ENCODE measurements around the gene NPLOC4. TPM values are rescaled to one million over a fixed set of nuclear protein-coding genes. Genes with fewer than 3 reads are reported as not detected.
"Not testable (repeated sequence)": the region's sequence is repeated elsewhere in the genome, so short reads cannot be mapped to it uniquely, and the experiment has no call there.

The NPLOC4 gene
- total RNA-seq, 2 donors from 2014 or later, result 67.3 to 173 TPM

GRCh38 chr17:81612172-81612970 is 24.5 kb downstream of the NPLOC4 start:
- Mint-ChIP-seq H3K27ac (no peak overlapping the region), H3K9me3 (no peaks in the 10 kb centered on the region), H3K36me3 (peaks cover 16 to 19% of the 10 kb centered on the region in 2 donors)
- ATAC-seq (no peak), DNase-seq (ENCODE audit: low spot score in 2 of 2) (no peak)

DNA sequence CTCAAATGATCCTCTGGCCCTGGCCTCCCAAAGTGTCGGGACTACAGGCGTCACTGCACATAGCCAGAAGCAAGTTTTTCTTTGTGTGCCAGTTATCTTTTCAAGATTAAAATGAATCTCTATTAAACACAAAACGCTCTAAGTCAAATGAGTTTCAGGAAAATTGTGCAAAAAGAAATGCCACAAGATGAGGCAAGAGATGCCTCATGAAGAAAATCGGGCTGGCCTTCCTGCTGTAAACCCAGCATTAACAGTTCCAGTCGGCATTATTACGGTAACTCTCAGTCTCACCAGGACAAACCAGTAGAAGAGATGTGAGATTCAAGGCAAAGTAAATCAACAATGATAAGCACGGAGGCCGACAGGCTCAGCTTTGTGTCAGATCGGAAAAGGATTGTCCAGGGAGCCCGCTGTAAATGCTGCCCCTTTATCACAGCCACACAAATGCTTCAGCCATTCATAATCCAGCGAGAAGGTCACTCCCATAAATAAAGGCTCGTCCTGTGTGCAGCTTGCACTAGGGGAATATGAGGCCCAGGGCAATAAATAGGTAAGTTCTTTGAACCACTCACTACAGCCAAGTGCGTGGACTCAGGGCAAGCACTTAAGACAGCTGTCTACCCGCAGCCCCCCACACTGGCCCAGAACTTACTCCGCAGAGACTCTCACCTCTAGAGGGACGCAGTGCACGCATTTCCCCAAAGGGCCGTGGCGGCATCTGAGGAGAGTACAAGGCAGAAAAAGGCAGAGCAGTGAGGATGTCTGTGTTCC is 27.2 kb downstream of the NPLOC4 start:
- Mint-ChIP-seq H3K36me3 (peaks cover 4 to 15% of the 10 kb centered on the region in 2 donors), H3K9me3 (no peaks in the 10 kb centered on the region), H3K27ac (peak overlapping the region in 1 of 2 donors; percentile 14)
- no peak for DNase-seq (ENCODE audit: low spot score in 2 of 2)
- no peak for ATAC-seq

- ATAC-seq, result no peak
- Mint-ChIP-seq H3K27ac (peak overlapping the region; percentile 68 to 81), H3K36me3 (peaks cover 0 to 18% of the 10 kb centered on the region in 2 donors), H3K9me3 (no peaks in the 10 kb centered on the region)
- DNase-seq (ENCODE audit: low spot score in 2 of 2), result no peak
These were observed 28.3 kb downstream of the NPLOC4 start for GRCh38 chr17:81608605-81609004.

DNA sequence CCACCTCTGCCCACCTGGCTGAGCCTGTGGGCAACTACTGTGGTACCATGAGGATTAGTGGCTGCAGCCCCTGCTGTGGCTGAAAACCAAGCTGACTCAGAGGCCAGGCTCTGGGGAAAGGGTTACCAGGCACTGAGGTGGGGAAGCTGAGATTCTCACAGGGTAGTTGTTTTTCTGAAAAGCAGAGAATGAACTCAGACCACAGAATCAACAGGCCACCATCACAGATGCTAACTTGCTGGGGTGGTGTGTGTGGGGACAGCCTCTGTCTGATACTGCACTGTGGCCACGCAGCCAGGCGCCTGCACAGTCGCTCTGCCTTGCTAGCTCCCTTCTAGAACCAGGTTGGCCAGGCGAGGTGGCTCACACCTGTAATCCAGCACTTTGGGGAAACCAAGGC is 28.8 kb downstream of the NPLOC4 start:
- Mint-ChIP-seq H3K36me3 (peaks cover 0 to 14% of the 10 kb centered on the region in 2 donors), H3K27ac (peak overlapping the region; percentile 60 to 81), H3K9me3 (no peaks in the 10 kb centered on the region)
- peak in 1 of 2 donors; percentile 68 for DNase-seq (ENCODE audit: low spot score in 2 of 2)
- ATAC-seq, result peak; percentile 49 to 92

GRCh38 chr17:81607431-81607830 is 29.5 kb downstream of the NPLOC4 start:
- no peaks in the 10 kb centered on the region for H3K9me3 Mint-ChIP-seq
- H3K36me3 Mint-ChIP-seq, result peaks cover 0 to 12% of the 10 kb centered on the region in 2 donors
- ATAC-seq, result peak in 1 of 2 donors; percentile 56
- H3K27ac Mint-ChIP-seq, result peak overlapping the region; percentile 60 to 81
- no peak for DNase-seq (ENCODE audit: low spot score in 2 of 2)

GRCh38 chr17:81603846-81604610 is 32.9 kb downstream of the NPLOC4 start:
- peaks cover 4 to 10% of the 10 kb centered on the region in 2 donors for H3K36me3 Mint-ChIP-seq
- no peaks in the 10 kb centered on the region for H3K9me3 Mint-ChIP-seq
- no peak overlapping the region for H3K27ac Mint-ChIP-seq

DNA sequence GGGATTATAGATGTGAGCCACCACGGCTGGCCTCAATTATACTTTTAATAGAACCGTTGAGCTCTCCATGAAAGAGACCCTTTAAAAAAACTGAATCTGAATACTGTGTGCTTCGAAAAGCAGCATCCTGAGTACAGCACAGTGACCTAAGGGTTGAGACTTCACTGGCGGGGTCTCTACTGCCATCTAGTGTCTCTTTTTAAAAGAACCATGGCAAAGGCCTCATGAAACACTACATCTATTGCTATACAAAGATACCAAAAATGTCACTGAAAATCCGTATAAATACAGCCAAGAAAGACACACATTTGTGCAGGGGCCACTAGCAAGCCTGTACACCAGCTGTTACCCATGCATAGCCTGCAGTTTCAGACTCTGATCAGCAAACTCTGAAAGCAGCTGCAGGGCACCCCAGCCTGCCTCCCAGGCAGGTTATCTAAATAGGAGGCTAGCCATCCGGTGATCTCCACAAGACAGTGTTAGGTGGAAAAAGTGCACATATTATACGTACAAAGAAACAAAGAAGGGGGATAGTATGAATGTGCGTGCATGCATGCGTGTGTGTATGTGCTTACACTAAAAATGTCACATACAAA is 35.3 kb downstream of the NPLOC4 start:
- ATAC-seq, result peak; percentile 82 to 88
- Mint-ChIP-seq H3K36me3 (peaks cover 4 to 10% of the 10 kb centered on the region in 2 donors), H3K27ac (no peak overlapping the region), H3K9me3 (no peaks in the 10 kb centered on the region)
- DNase-seq (ENCODE audit: low spot score in 2 of 2), result peak in 1 of 2 donors; percentile 41

More at GRCh38 chr17:81603846-81604610, 32.9 kb downstream of the NPLOC4 start:
- no peak for ATAC-seq
- no peak for DNase-seq (ENCODE audit: low spot score in 2 of 2)

DNA sequence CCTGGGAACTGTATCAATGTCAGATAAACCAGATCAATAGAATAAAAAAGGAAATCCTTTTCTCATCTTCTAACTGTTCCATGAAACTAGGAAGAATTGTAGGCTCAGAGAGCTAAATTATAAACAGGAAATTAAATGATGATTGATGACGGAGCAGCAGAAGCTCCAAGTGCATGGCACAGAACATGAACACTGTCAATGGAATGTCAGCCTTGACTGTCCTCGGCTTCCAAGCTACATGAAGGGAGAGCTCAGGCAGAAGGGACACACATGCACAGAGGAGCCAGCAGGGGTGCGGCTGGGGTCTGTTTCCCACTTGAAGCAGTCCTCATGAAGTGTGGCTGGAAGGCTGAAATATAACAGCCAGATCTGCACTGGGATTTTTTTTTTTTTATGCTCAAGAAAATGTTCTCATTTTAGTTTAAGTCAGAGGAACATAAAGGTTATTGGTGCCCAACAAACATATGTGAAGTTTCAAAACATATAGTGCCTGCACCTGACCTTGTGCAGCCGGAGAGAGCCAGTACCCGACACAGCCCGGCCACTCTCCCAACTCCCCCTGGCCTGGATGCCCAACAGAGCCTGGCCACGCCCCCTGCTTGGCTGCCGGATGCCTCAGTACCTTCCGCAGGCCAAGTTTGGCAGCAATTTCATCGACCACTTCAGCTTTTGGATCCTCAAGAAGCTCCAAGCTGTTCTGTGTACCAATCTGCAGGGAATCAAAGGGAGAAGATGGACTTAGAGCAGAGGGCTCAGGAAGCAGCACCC is 37.0 kb downstream of the NPLOC4 start:
- H3K9me3 Mint-ChIP-seq, result no peaks in the 10 kb centered on the region
- peaks cover 4 to 10% of the 10 kb centered on the region in 2 donors for H3K36me3 Mint-ChIP-seq
- ATAC-seq (no peak), DNase-seq (ENCODE audit: low spot score in 2 of 2) (no peak)
- no peak overlapping the region for H3K27ac Mint-ChIP-seq

DNA sequence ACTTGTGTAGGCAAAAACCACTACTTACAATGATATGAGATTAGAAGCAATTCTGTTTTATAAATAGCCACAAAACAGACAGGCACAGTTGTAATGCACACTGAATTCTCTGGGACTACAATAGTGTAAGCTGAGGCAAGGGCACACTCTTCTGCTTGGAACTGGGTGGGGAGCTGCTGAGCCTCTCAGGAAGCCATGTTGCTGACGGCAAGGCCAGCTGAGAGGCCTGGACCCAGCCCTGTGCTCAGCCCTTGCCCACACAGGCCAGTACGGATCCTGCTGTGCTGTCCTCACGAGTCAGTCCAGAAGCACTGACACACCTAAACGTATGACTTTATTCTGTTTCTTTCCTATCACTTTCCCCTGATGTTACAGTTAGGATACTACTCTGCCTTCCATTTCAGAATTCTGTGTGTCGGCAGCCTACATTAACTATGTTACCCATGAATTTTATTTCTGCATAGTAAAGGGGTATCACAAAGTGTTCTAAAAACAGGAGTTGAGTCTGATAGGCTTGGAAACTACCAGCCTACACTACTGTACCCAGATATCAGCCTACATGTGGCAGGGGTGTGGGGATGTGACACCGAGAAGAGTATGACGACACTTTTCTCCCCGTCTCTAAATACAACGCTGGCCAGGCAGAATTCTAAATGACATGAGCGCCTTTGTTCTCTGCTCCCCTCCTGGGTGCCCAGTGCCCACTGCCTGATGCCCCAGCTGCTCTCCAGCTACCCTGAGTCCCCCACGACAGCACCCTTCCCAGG is 43.6 kb downstream of the NPLOC4 start:
- ATAC-seq (no peak), DNase-seq (ENCODE audit: low spot score in 2 of 2) (no peak)
- no peaks in the 10 kb centered on the region for H3K9me3 Mint-ChIP-seq
- H3K27ac Mint-ChIP-seq, result no peak overlapping the region
- peaks cover 6 to 12% of the 10 kb centered on the region in 2 donors for H3K36me3 Mint-ChIP-seq

GRCh38 chr17:81591971-81592370 is 44.9 kb downstream of the NPLOC4 start:
- DNase-seq (ENCODE audit: low spot score in 2 of 2) (no peak), ATAC-seq (no peak)
- Mint-ChIP-seq H3K9me3 (no peaks in the 10 kb centered on the region), H3K27ac (no peak overlapping the region), H3K36me3 (peaks cover 6 to 18% of the 10 kb centered on the region in 2 donors)

DNA sequence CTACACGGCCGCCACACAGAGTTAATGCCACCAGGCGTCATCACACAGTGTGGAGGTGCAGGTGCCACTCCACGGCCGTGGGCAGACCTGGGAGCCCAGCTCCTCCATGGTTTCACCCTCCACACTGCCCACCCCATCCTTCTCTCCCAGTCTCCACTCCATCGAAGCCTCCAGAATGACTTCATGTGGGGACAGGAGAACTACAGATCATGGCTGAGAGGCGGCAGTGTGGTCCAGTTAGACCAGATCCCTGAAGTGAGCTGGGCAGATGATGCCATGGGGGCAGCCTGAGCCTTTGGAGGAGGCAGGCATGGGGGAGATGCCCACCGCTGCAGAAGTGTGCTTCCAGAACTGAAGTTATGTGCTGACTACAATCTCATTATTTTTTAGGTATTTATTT is 46.8 kb downstream of the NPLOC4 start:
- Mint-ChIP-seq H3K9me3 (no peaks in the 10 kb centered on the region), H3K27ac (no peak overlapping the region), H3K36me3 (peaks cover 12 to 24% of the 10 kb centered on the region in 2 donors)
- no peak for DNase-seq (ENCODE audit: low spot score in 2 of 2)
- no peak for ATAC-seq

DNA sequence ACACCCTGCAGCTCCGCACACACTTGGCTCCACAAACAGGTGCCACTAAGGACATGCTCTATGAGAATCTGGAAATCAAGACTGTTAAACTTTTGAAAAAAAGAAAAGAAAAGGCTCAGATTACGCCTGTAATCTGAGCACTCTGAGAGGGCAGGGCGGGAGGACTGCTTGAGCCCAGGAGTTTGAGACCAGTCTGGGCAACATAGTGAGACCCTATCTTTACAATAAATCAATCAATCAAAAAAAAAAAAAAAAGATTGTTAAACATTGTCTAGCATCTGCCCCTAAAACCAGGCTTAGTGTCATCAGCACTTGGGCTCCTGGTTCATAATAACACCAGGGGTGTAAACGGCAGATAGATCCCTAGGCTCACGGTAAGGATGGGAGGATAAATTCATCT is 47.3 kb downstream of the NPLOC4 start:
- ATAC-seq, result no peak
- H3K36me3 Mint-ChIP-seq, result peaks cover 12 to 24% of the 10 kb centered on the region in 2 donors
- H3K9me3 Mint-ChIP-seq, result no peaks in the 10 kb centered on the region

GRCh38 chr17:81586096-81586495 is 50.8 kb downstream of the NPLOC4 start:
- H3K36me3 Mint-ChIP-seq, result peaks cover 11 to 34% of the 10 kb centered on the region in 2 donors
- DNase-seq (ENCODE audit: low spot score in 2 of 2) (no peak), ATAC-seq (no peak)
- no peaks in the 10 kb centered on the region for H3K9me3 Mint-ChIP-seq
- H3K27ac Mint-ChIP-seq, result no peak overlapping the region

More for the DNA sequence above, 47.3 kb downstream of the NPLOC4 start:
- no peak for DNase-seq (ENCODE audit: low spot score in 2 of 2)
- no peak overlapping the region for H3K27ac Mint-ChIP-seq

DNA sequence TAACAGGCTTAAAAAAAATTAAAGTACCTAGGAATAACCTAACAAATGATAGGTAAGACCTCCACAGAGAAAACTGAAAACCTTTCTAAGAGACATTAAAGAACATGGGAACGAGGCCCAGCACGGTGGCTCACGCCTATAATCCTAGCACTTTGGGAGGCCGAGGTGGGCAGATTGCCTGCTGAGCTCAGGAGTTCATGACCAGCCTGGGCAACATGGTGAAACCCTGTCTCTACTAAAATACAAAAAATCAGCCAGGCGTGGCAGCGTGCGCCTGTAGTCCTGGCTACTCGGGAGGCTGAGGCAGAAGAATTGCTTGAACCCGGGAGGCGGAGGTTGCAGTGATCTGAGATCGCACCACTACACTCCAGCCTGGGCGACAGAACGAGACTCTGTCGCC is 52.1 kb downstream of the NPLOC4 start:
- DNase-seq (ENCODE audit: low spot score in 2 of 2); H3K27ac Mint-ChIP-seq; H3K9me3 Mint-ChIP-seq; ATAC-seq: not testable (repeated sequence)
- peaks cover 11 to 34% of the 10 kb centered on the region in 2 donors for H3K36me3 Mint-ChIP-seq
